Measurements from ENCODE around the gene LTBP1. TPM values are rescaled to one million over a fixed set of nuclear protein-coding genes. Genes with fewer than 3 reads are reported as not detected.

Gene LTBP1
- total RNA-seq, 1 donor from 2014 or later, result 327 TPM

- H3K4me1 Mint-ChIP-seq (ENCODE audit: unreplicated experiment), result no peaks in the 10 kb centered on the region
- H3K36me3 Mint-ChIP-seq (ENCODE audit: low read depth, unreplicated experiment), result peaks cover 36% of the 10 kb centered on the region
- no peaks in the 10 kb centered on the region for H3K27me3 Mint-ChIP-seq (ENCODE audit: unreplicated experiment)
- no peak overlapping the region for H3K4me3 Mint-ChIP-seq (ENCODE audit: unreplicated experiment)
- no peak overlapping the region for H3K27ac Mint-ChIP-seq (ENCODE audit: unreplicated experiment)
- H3K9me3 Mint-ChIP-seq (ENCODE audit: unreplicated experiment), result no peaks in the 10 kb centered on the region
- no peak for DNase-seq (ENCODE audit: low spot score)
- no peak for TF ChIP-seq CTCF (IDR thresholded peaks at IDR 0.05; ENCODE audit: unreplicated experiment)
These were observed 74.9 kb downstream of the LTBP1 start for GRCh38 chr2:33021542-33022227.

GRCh38 chr2:33022395-33022985, 75.7 kb downstream of the LTBP1 start:
- Mint-ChIP-seq H3K4me3 (ENCODE audit: unreplicated experiment) (no peak overlapping the region), H3K27me3 (ENCODE audit: unreplicated experiment) (no peaks in the 10 kb centered on the region), H3K27ac (ENCODE audit: unreplicated experiment) (no peak overlapping the region), H3K36me3 (ENCODE audit: low read depth, unreplicated experiment) (peaks cover 42% of the 10 kb centered on the region), H3K9me3 (ENCODE audit: unreplicated experiment) (no peaks in the 10 kb centered on the region), H3K4me1 (ENCODE audit: unreplicated experiment) (no peaks in the 10 kb centered on the region)
- TF ChIP-seq CTCF (IDR thresholded peaks at IDR 0.05; ENCODE audit: unreplicated experiment), result no peak
- no peak for DNase-seq (ENCODE audit: low spot score)

GRCh38 chr2:33022989-33023727, 76.4 kb downstream of the LTBP1 start:
- no peak for TF ChIP-seq CTCF (IDR thresholded peaks at IDR 0.05; ENCODE audit: unreplicated experiment)
- H3K9me3 Mint-ChIP-seq (ENCODE audit: unreplicated experiment), result no peaks in the 10 kb centered on the region
- DNase-seq (ENCODE audit: low spot score), result no peak
- no peaks in the 10 kb centered on the region for H3K4me1 Mint-ChIP-seq (ENCODE audit: unreplicated experiment)
- peaks cover 42% of the 10 kb centered on the region for H3K36me3 Mint-ChIP-seq (ENCODE audit: low read depth, unreplicated experiment)
- H3K27ac Mint-ChIP-seq (ENCODE audit: unreplicated experiment), result peak overlapping the region; percentile 54
- H3K4me3 Mint-ChIP-seq (ENCODE audit: unreplicated experiment), result no peak overlapping the region
- no peaks in the 10 kb centered on the region for H3K27me3 Mint-ChIP-seq (ENCODE audit: unreplicated experiment)

- H3K36me3 Mint-ChIP-seq (ENCODE audit: low read depth, unreplicated experiment), result peaks cover 42% of the 10 kb centered on the region
- TF ChIP-seq CTCF (IDR thresholded peaks at IDR 0.05; ENCODE audit: unreplicated experiment), result no peak
- no peaks in the 10 kb centered on the region for H3K27me3 Mint-ChIP-seq (ENCODE audit: unreplicated experiment)
- H3K9me3 Mint-ChIP-seq (ENCODE audit: unreplicated experiment), result no peaks in the 10 kb centered on the region
- DNase-seq (ENCODE audit: low spot score), result no peak
- H3K4me3 Mint-ChIP-seq (ENCODE audit: unreplicated experiment), result peak overlapping the region; percentile 66
- H3K27ac Mint-ChIP-seq (ENCODE audit: unreplicated experiment), result no peak overlapping the region
- no peaks in the 10 kb centered on the region for H3K4me1 Mint-ChIP-seq (ENCODE audit: unreplicated experiment)
These were observed 77.2 kb downstream of the LTBP1 start for GRCh38 chr2:33023728-33024500.
